Measurements from ENCODE around the gene MOB2.

GRCh38 chr11:1478544-1478943, 8.0 kb downstream of the MOB2 start:
- TF ChIP-seq YY1 (IDR thresholded peaks at IDR 0.05) (no peak), TAF1 (conservative IDR thresholded peaks at IDR 0.05) (no peak), RAD21 (IDR thresholded peaks at IDR 0.05) (no peak), CTCF (IDR thresholded peaks at IDR 0.05; ENCODE audit: low read depth, low read length, missing input control) (no peak), REST (IDR thresholded peaks at IDR 0.05) (no peak), MAX (IDR thresholded peaks at IDR 0.05) (no peak), JUND (IDR thresholded peaks at IDR 0.05) (no peak), RXRA (IDR thresholded peaks at IDR 0.05) (no peak), HNF4G (IDR thresholded peaks at IDR 0.05) (no peak), GABPA (IDR thresholded peaks at IDR 0.05 in 1 of 2, conservative IDR thresholded peaks at IDR 0.05 in 1 of 2) (no peak), FOXA1 (IDR thresholded peaks at IDR 0.05) (no peak), ZBTB33 (IDR thresholded peaks at IDR 0.05) (no peak), ATF3 (IDR thresholded peaks at IDR 0.05) (no peak), EGR1 (IDR thresholded peaks at IDR 0.05; ENCODE audit: low read depth in 2 of 2) (no peak)

Data from liver (tissue), 3 donors.